Testis (tissue), 3 donors: ENCODE results near the gene NFIB. TPM values are rescaled to one million over a fixed set of nuclear protein-coding genes. Genes with fewer than 3 reads are reported as not detected.

Source experiments
- DNase-seq: peaks from one replicate; pipeline ENCODE4 v3.0.0-alpha.2; 2019
- H3K27ac ChIP-seq, 2 donors: fragments of 200-600 bp; sonication (generic); one replicate each; pipeline ENCODE4 v1.5.1; 2019
- H3K27me3 ChIP-seq: fragments of 200-600 bp; sonication (generic); one replicate; pipeline ENCODE4 v1.5.1; 2019
- H3K36me3 ChIP-seq: fragments of 200-600 bp; sonication (generic); one replicate; pipeline ENCODE4 v1.5.1; 2017; ENCODE audit warnings: low read depth; ENCODE audit errors: missing control alignments
- H3K4me1 ChIP-seq: fragments of 200-600 bp; sonication (generic); one replicate; pipeline ENCODE4 v1.5.1; 2019
- H3K4me3 ChIP-seq, 2 donors: fragments of 200-600 bp; sonication (generic); one replicate each; pipeline ENCODE4 v1.5.1; 2017 to 2019
- H3K9me3 ChIP-seq: fragments of 200-600 bp; sonication (generic); one replicate; pipeline ENCODE4 v1.5.1; 2017
- CTCF ChIP-seq, 3 experiments: fragments of 450-650 bp in 2 of 3; fragments of 200-600 bp in 1 of 3; sonication (generic) in 1 of 3; IDR thresholded peaks; one replicate each; pipeline ENCODE4 v1.5.1; 2016 to 2019; ENCODE audit warnings: antibody characterized with exemption in 3 of 3, mild to moderate bottlenecking in 2 of 3, moderate library complexity in 1 of 3
- POLR2A ChIP-seq: fragments of 450-650 bp; IDR thresholded peaks from one replicate; pipeline ENCODE4 v1.6.1; 2017; ENCODE audit warnings: antibody characterized with exemption, mild to moderate bottlenecking, moderate library complexity
- WGBS, 2 donors: methylation state at CpG; one replicate each; pipeline ENCODE4 v1.1.5; 2018; 5-methylcytosine and 5-hydroxymethylcytosine counted together
- intact Hi-C: fragments of 100-400 bp; cut with DNase I; formaldehyde crosslinking; loops from one replicate; pipeline ENCODE4 v1.15.1; 2023; ENCODE audit warnings: low total_unique reads
- polyA plus RNA-seq: library from polyadenylated mRNA; stranded (reverse); fragments of 350-450 nt; fragmentation: Illumina TruSeq; extraction: RNeasy Lipid Tissue Mini Kit (QIAGEN cat#74804); gene quantifications from one replicate; pipeline ENCODE4 v1.2.3, GENCODE V29; 2014; ENCODE audit warnings: low read depth, low replicate concordance; ENCODE audit not compliant: insufficient read depth
- total RNA-seq, 2 donors: library from RNA; depleted of rRNA; stranded (reverse); fragments of >200 nt; gene quantifications; one replicate each; pipeline ENCODE4 v1.2.3, GENCODE V29; 2016

Gene NFIB
- total and polyA plus RNA-seq, 3 donors from 2014 or later = 8.4 to 34.7 (median 23.1) TPM

GRCh38 chr9:14242150-14242805, 71.7 kb downstream of the NFIB start:
- Histone ChIP-seq H3K4me1 (no peaks in the 10 kb centered on the region), H3K4me3 (no peak overlapping the region), H3K27ac (no peak overlapping the region), H3K36me3 (no peaks in the 10 kb centered on the region), H3K9me3 (no peaks in the 10 kb centered on the region), H3K27me3 (no peaks in the 10 kb centered on the region)
- TF ChIP-seq POLR2A (no peak), CTCF (IDR thresholded peaks at IDR 0.05) (no peak)
- DNase-seq = no peak
- intact Hi-C loops = no loop called here

- Histone ChIP-seq H3K36me3 (no peaks in the 10 kb centered on the region), H3K27ac (no peak overlapping the region), H3K9me3 (no peaks in the 10 kb centered on the region), H3K4me1 (no peaks in the 10 kb centered on the region), H3K27me3 (no peaks in the 10 kb centered on the region), H3K4me3 (no peak overlapping the region)
- no peak for TF ChIP-seq POLR2A
- TF ChIP-seq CTCF (IDR thresholded peaks at IDR 0.05) = no peak
- intact Hi-C loops = no loop called here
- WGBS, 2 donors = 47 to 62% methylated on average over 6 of the region's 6 CpGs
- DNase-seq = no peak
Measured at GRCh38 chr9:14240537-14240936, 73.4 kb downstream of the NFIB start.

GRCh38 chr9:14238518-14238917, 75.4 kb downstream of the NFIB start:
- H3K27ac ChIP-seq = no peak overlapping the region
- H3K36me3 ChIP-seq = no peaks in the 10 kb centered on the region
- no peak for DNase-seq
- H3K4me3 ChIP-seq = no peak overlapping the region
- H3K4me1 ChIP-seq = no peaks in the 10 kb centered on the region
- no peak for TF ChIP-seq CTCF (IDR thresholded peaks at IDR 0.05)
- TF ChIP-seq POLR2A = no peak
- whole genome bisulfite sequencing, 2 donors = 66 to 70% methylated on average over 4 of the region's 4 CpGs
- H3K27me3 ChIP-seq = no peaks in the 10 kb centered on the region
- no peaks in the 10 kb centered on the region for H3K9me3 ChIP-seq
- intact Hi-C loops = no loop called here

GRCh38 chr9:14238079-14238478, 75.9 kb downstream of the NFIB start:
- no peak for TF ChIP-seq CTCF (IDR thresholded peaks at IDR 0.05)
- TF ChIP-seq POLR2A = no peak
- intact Hi-C loops = no loop called here
- no peaks in the 10 kb centered on the region for H3K9me3 ChIP-seq
- H3K36me3 ChIP-seq = no peaks in the 10 kb centered on the region
- no peak overlapping the region for H3K27ac ChIP-seq
- 83% methylated on average over 3 of the region's 3 CpGs for WGBS, 2 donors
- H3K4me3 ChIP-seq = no peak overlapping the region
- no peaks in the 10 kb centered on the region for H3K27me3 ChIP-seq
- no peaks in the 10 kb centered on the region for H3K4me1 ChIP-seq
- DNase-seq = no peak

GRCh38 chr9:14236591-14236990, 77.3 kb downstream of the NFIB start:
- H3K4me1 ChIP-seq = no peaks in the 10 kb centered on the region
- WGBS, 2 donors = 40 to 50% methylated on average over 1 of the region's 1 CpG
- intact Hi-C loops = no loop called here
- TF ChIP-seq CTCF (IDR thresholded peaks at IDR 0.05) = no peak
- no peak for TF ChIP-seq POLR2A
- no peak for DNase-seq
- no peaks in the 10 kb centered on the region for H3K9me3 ChIP-seq
- H3K27me3 ChIP-seq = no peaks in the 10 kb centered on the region
- no peaks in the 10 kb centered on the region for H3K36me3 ChIP-seq
- H3K27ac ChIP-seq = no peak overlapping the region
- no peak overlapping the region for H3K4me3 ChIP-seq
